Esophagus muscularis mucosa (tissue), 4 donors: ENCODE measurements around the gene CNDP1. TPM values are rescaled to one million over a fixed set of nuclear protein-coding genes. Genes with fewer than 3 reads are reported as not detected.
"Not testable (repeated sequence)": the region's sequence is repeated elsewhere in the genome, so short reads cannot be mapped to it uniquely, and the experiment has no call there.

Source experiments
- DNase-seq: peaks from one replicate; pipeline ENCODE4 v3.0.0-alpha.2; 2017; ENCODE audit errors: extremely low spot score
- H3K27ac ChIP-seq, 4 donors: fragments of 200-600 bp; sonication (generic); replicated peaks in 1 of 4; 1 replicate in 3 of 4; 2 replicates in 1 of 4; pipeline ENCODE4 v1.5.1; 2016 to 2019; ENCODE audit warnings: mild to moderate bottlenecking in 1 of 4
- H3K27me3 ChIP-seq, 4 donors: fragments of 200-600 bp; sonication (generic); one replicate each; pipeline versions ENCODE4 v1.5.1 to v1.6.0; 2016 to 2019
- H3K36me3 ChIP-seq, 4 donors: fragments of 200-600 bp; sonication (generic); one replicate each; pipeline ENCODE4 v1.5.1; 2016 to 2019
- H3K4me1 ChIP-seq, 4 donors: fragments of 200-600 bp; sonication (generic); one replicate each; pipeline ENCODE4 v1.5.1; 2016 to 2019
- H3K4me3 ChIP-seq, 4 donors: fragments of 200-600 bp; sonication (generic); 1 replicate in 2 of 4; 2 replicates in 2 of 4; pipeline ENCODE4 v1.5.1; 2016 to 2019; ENCODE audit warnings: mild to moderate bottlenecking in 4 of 4, moderate library complexity in 1 of 4
- H3K9me3 ChIP-seq, 4 donors: fragments of 200-600 bp; sonication (generic); 1 replicate in 3 of 4; 2 replicates in 1 of 4; pipeline ENCODE4 v1.5.1; 2016 to 2019
- CTCF ChIP-seq, 3 experiments: fragments of 200-600 bp in 2 of 3; fragments of 450-650 bp in 1 of 3; sonication (generic) in 2 of 3; IDR thresholded peaks; one replicate each; pipeline ENCODE4 v1.5.1; 2017 to 2019; ENCODE audit warnings: antibody characterized with exemption in 3 of 3, mild to moderate bottlenecking in 2 of 3, moderate library complexity in 1 of 3
- EP300 ChIP-seq: sonication (generic); formaldehyde crosslinking; IDR thresholded peaks from one replicate; pipeline ENCODE4 v1.6.1; 2017; ENCODE audit warnings: antibody characterized with exemption
- POLR2A ChIP-seq: fragments of 450-650 bp; IDR thresholded peaks from one replicate; pipeline ENCODE4 v1.6.1; 2017; ENCODE audit warnings: antibody characterized with exemption, moderate library complexity, mild to moderate bottlenecking, low read depth
- POLR2AphosphoS5 ChIP-seq, 2 donors: sonication (generic); formaldehyde crosslinking; IDR thresholded peaks; one replicate each; pipeline ENCODE4 v1.6.1; 2017; ENCODE audit warnings: antibody characterized with exemption in 2 of 2
- WGBS: methylation state at CpG from one replicate; pipeline ENCODE4 v1.1.5; 2018; 5-methylcytosine and 5-hydroxymethylcytosine counted together
- intact Hi-C: fragments of 100-400 bp; cut with DNase I; formaldehyde crosslinking; loops from one replicate; pipeline ENCODE4 v1.15.1; 2023
- total RNA-seq, 4 donors: library from RNA; depleted of rRNA; stranded (reverse); fragments of >200 nt; gene quantifications; one replicate each; pipeline versions ENCODE4 v1.1.0 to v1.2.1, GENCODE V29; 2016

CNDP1 gene
- total RNA-seq, 4 donors from 2014 or later = not detected

- intact Hi-C loops = no loop called here
- no peak for DNase-seq
Observed at GRCh38 chr18:74524097-74524496, 10.2 kb upstream of the CNDP1 start.

GRCh38 chr18:74524915-74525314 is 9.4 kb upstream of the CNDP1 start:
- not testable (repeated sequence) for DNase-seq

More at GRCh38 chr18:74524097-74524496, 10.2 kb upstream of the CNDP1 start:
- H3K9me3 ChIP-seq = no peaks in the 10 kb centered on the region
- peak overlapping the region in 2 of 4 donors; percentile 15 to 17 for H3K27ac ChIP-seq
- TF ChIP-seq EP300 = no peak
- TF ChIP-seq POLR2AphosphoS5 (IDR thresholded peaks at IDR 0.05) = no peak
- no peak for TF ChIP-seq CTCF (IDR thresholded peaks at IDR 0.05)
- TF ChIP-seq POLR2A = no peak
- WGBS = 60% methylated on average over 5 of the region's 5 CpGs
- H3K27me3 ChIP-seq = no peaks in the 10 kb centered on the region
- H3K4me3 ChIP-seq = no peak overlapping the region
- H3K4me1 ChIP-seq = peaks cover 0 to 10% (median 4%) of the 10 kb centered on the region in 4 donors
- H3K36me3 ChIP-seq = peaks cover 18 to 36% (median 27%) of the 10 kb centered on the region in 4 donors

GRCh38 chr18:74525741-74526140 is 8.6 kb upstream of the CNDP1 start:
- intact Hi-C loops = no loop called here
- WGBS = 93% methylated on average over 8 of the region's 9 CpGs
- peaks cover 0 to 10% (median 4%) of the 10 kb centered on the region in 4 donors for H3K4me1 ChIP-seq

More at GRCh38 chr18:74524915-74525314, 9.4 kb upstream of the CNDP1 start:
- H3K4me1 ChIP-seq, H3K4me3 ChIP-seq, H3K9me3 ChIP-seq, H3K27me3 ChIP-seq, H3K27ac ChIP-seq, intact Hi-C loops: not testable (repeated sequence)
- peaks cover 11 to 28% (median 19%) of the 10 kb centered on the region in 4 donors for H3K36me3 ChIP-seq
- WGBS = 95% methylated on average over 7 of the region's 7 CpGs

GRCh38 chr18:74526488-74526887 is 7.8 kb upstream of the CNDP1 start:
- H3K9me3 ChIP-seq = no peaks in the 10 kb centered on the region
- 85% methylated on average over 2 of the region's 2 CpGs for WGBS
- no peak for DNase-seq
- H3K27me3 ChIP-seq = no peaks in the 10 kb centered on the region
- peaks cover 0 to 10% (median 4%) of the 10 kb centered on the region in 4 donors for H3K4me1 ChIP-seq
- intact Hi-C loops = no loop called here
- peaks cover 0 to 12% (median 3%) of the 10 kb centered on the region in 4 donors for H3K36me3 ChIP-seq
- no peak overlapping the region for H3K4me3 ChIP-seq
- no peak overlapping the region for H3K27ac ChIP-seq
- TF ChIP-seq CTCF (IDR thresholded peaks at IDR 0.05) = no peak
- no peak for TF ChIP-seq EP300
- no peak for TF ChIP-seq POLR2A
- no peak for TF ChIP-seq POLR2AphosphoS5 (IDR thresholded peaks at IDR 0.05)

More at GRCh38 chr18:74525741-74526140, 8.6 kb upstream of the CNDP1 start:
- TF ChIP-seq CTCF (IDR thresholded peaks at IDR 0.05) = no peak
- TF ChIP-seq POLR2AphosphoS5 (IDR thresholded peaks at IDR 0.05) = no peak
- TF ChIP-seq POLR2A = no peak
- TF ChIP-seq EP300 = no peak
- Histone ChIP-seq H3K36me3 (peaks cover 3 to 20% (median 10%) of the 10 kb centered on the region in 4 donors), H3K27me3 (no peaks in the 10 kb centered on the region), H3K27ac (no peak overlapping the region), H3K9me3 (no peaks in the 10 kb centered on the region), H3K4me3 (no peak overlapping the region)
- no peak for DNase-seq

GRCh38 chr18:74528478-74528877 is 5.8 kb upstream of the CNDP1 start:
- TF ChIP-seq POLR2AphosphoS5 (IDR thresholded peaks at IDR 0.05) (no peak), EP300 (no peak), POLR2A (no peak), CTCF (IDR thresholded peaks at IDR 0.05) (no peak)
- peaks cover 0 to 10% (median 4%) of the 10 kb centered on the region in 4 donors for H3K4me1 ChIP-seq

More at GRCh38 chr18:74528478-74528877, 5.8 kb upstream of the CNDP1 start:
- H3K4me3 ChIP-seq = no peak overlapping the region
- no peaks in the 10 kb centered on the region for H3K9me3 ChIP-seq
- no peaks in the 10 kb centered on the region for H3K36me3 ChIP-seq
- intact Hi-C loops = no loop called here
- no peaks in the 10 kb centered on the region for H3K27me3 ChIP-seq
- no peak overlapping the region for H3K27ac ChIP-seq
- 41% methylated on average over 1 of the region's 1 CpG for WGBS
- no peak for DNase-seq
